Mesendoderm (in vitro differentiated cells): ENCODE measurements around the gene CCDC92B.

ENCODE experiments used
- DNase-seq: peaks from one replicate; pipeline ENCODE4 v3.0.0; 2013
- H2AK5ac ChIP-seq: 2 replicates; pipeline ENCODE4 v1.6.1; 2013; ENCODE audit warnings: low read length, inconsistent platforms
- H2BK120ac ChIP-seq: 2 replicates; pipeline ENCODE4 v1.6.1; 2013; ENCODE audit warnings: low read depth, mild to moderate bottlenecking, low read length, moderate library complexity, mixed read lengths
- H2BK15ac ChIP-seq: replicated peaks from 2 replicates; pipeline ENCODE4 v1.6.1; 2013; ENCODE audit warnings: low read depth, mild to moderate bottlenecking, moderate library complexity
- H2BK5ac ChIP-seq: 2 replicates; pipeline ENCODE4 v1.6.1; 2013; ENCODE audit warnings: low read length, inconsistent platforms
- H3K18ac ChIP-seq: 2 replicates; pipeline ENCODE4 v1.6.1; 2013; ENCODE audit warnings: mild to moderate bottlenecking, low read length, mixed read lengths
- H3K23ac ChIP-seq: one replicate; pipeline ENCODE4 v1.6.1; 2013; ENCODE audit warnings: low read length
- H3K27ac ChIP-seq: 2 replicates; pipeline ENCODE4 v1.5.1; 2013; ENCODE audit warnings: low read depth, mild to moderate bottlenecking, inconsistent platforms, low read length, moderate library complexity
- H3K27me3 ChIP-seq: 2 replicates; pipeline ENCODE4 v1.6.1; 2013; ENCODE audit warnings: low read length, control low read depth, mild to moderate bottlenecking, inconsistent platforms; ENCODE audit not compliant: insufficient read depth, poor library complexity
- H3K36me3 ChIP-seq: 2 replicates; pipeline ENCODE4 v1.6.1; 2013; ENCODE audit warnings: low read length, inconsistent platforms; ENCODE audit not compliant: control insufficient read depth, insufficient read depth
- H3K4ac ChIP-seq: one replicate; pipeline ENCODE4 v1.6.1; 2013; ENCODE audit warnings: low read depth, mild to moderate bottlenecking, low read length, moderate library complexity
- H3K4me1 ChIP-seq: 2 replicates; pipeline ENCODE4 v1.6.1; 2013; ENCODE audit warnings: low read depth, low read length, inconsistent platforms; ENCODE audit not compliant: control insufficient read depth
- H3K4me2 ChIP-seq: 2 replicates; pipeline ENCODE4 v1.6.1; 2013; ENCODE audit warnings: low read length
- H3K4me3 ChIP-seq: 2 replicates; pipeline ENCODE4 v1.5.1; 2013; ENCODE audit warnings: mild to moderate bottlenecking, low read length
- H3K56ac ChIP-seq: one replicate; pipeline ENCODE4 v1.6.1; 2013; ENCODE audit warnings: low read length
- H3K79me1 ChIP-seq: 2 replicates; pipeline ENCODE4 v1.6.1; 2013; ENCODE audit warnings: low read length, inconsistent platforms
- H3K79me2 ChIP-seq: 2 replicates; pipeline ENCODE4 v1.6.1; 2013; ENCODE audit warnings: mild to moderate bottlenecking, low read length; ENCODE audit not compliant: control insufficient read depth, insufficient read depth
- H3K9ac ChIP-seq: 2 replicates; pipeline ENCODE4 v1.6.1; 2013; ENCODE audit warnings: low read length, inconsistent platforms
- H4K5ac ChIP-seq: one replicate; pipeline ENCODE4 v1.6.1; 2013; ENCODE audit warnings: low read length
- H4K8ac ChIP-seq: one replicate; pipeline ENCODE4 v1.6.1; 2013; ENCODE audit warnings: low read depth, mild to moderate bottlenecking, control low read depth, low read length, moderate library complexity
- WGBS: extraction: QIAGEN DNeasy Blood & Tissue Kit; methylation state at CpG from one replicate; pipeline ENCODE4 v1.1.7; 2013; ENCODE audit warnings: low lambda C conversion rate, missing lambda C conversion rate; ENCODE audit not compliant: insufficient coverage; ENCODE audit errors: extremely low coverage; 5-methylcytosine and 5-hydroxymethylcytosine counted together

The CCDC92B gene

GRCh38 chr17:2776589-2777241, 27.3 kb upstream of the CCDC92B start:
- no CpG with 5 or more reads among the region's 80 CpGs for WGBS

GRCh38 chr17:2775206-2775605, 25.8 kb upstream of the CCDC92B start:
- Histone ChIP-seq H3K4me2 (no peak overlapping the region), H3K56ac (no peak overlapping the region), H3K79me1 (no peaks in the 10 kb centered on the region), H3K23ac (no peak overlapping the region), H2AK5ac (no peak overlapping the region), H3K4ac (no peak overlapping the region), H2BK5ac (no peak overlapping the region), H4K5ac (no peak overlapping the region), H3K18ac (no peak overlapping the region), H3K4me1 (peaks cover 2% of the 10 kb centered on the region), H4K8ac (no peak overlapping the region), H3K27me3 (peaks cover 2% of the 10 kb centered on the region), H2BK15ac (no peak overlapping the region), H3K36me3 (no peaks in the 10 kb centered on the region), H3K27ac (no peak overlapping the region), H3K4me3 (no peak overlapping the region), H3K79me2 (no peaks in the 10 kb centered on the region), H3K9ac (no peak overlapping the region), H2BK120ac (no peak overlapping the region)
- WGBS, result no CpG with 5 or more reads among the region's 6 CpGs
- no peak for DNase-seq

More at GRCh38 chr17:2776589-2777241, 27.3 kb upstream of the CCDC92B start:
- no peak overlapping the region for H3K27ac ChIP-seq
- peak; percentile 33 for DNase-seq
- H3K27me3 ChIP-seq, result peaks cover 2% of the 10 kb centered on the region
- H3K56ac ChIP-seq, result peak overlapping the region; percentile 96
- no peaks in the 10 kb centered on the region for H3K79me1 ChIP-seq
- peaks cover 2% of the 10 kb centered on the region for H3K4me1 ChIP-seq
- no peaks in the 10 kb centered on the region for H3K36me3 ChIP-seq
- no peak overlapping the region for H2BK15ac ChIP-seq
- no peak overlapping the region for H2BK120ac ChIP-seq
- H3K9ac ChIP-seq, result peak overlapping the region; percentile 70
- H4K5ac ChIP-seq, result no peak overlapping the region
- no peaks in the 10 kb centered on the region for H3K79me2 ChIP-seq
- H3K4me3 ChIP-seq, result peak overlapping the region; percentile 44
- peak overlapping the region; percentile 35 for H3K18ac ChIP-seq
- H4K8ac ChIP-seq, result no peak overlapping the region
- no peak overlapping the region for H3K23ac ChIP-seq
- H3K4me2 ChIP-seq, result peak overlapping the region; percentile 100
- H3K4ac ChIP-seq, result no peak overlapping the region
- no peak overlapping the region for H2AK5ac ChIP-seq
- no peak overlapping the region for H2BK5ac ChIP-seq

- Histone ChIP-seq H3K36me3 (no peaks in the 10 kb centered on the region), H3K4me1 (no peaks in the 10 kb centered on the region), H4K5ac (no peak overlapping the region), H3K27me3 (no peaks in the 10 kb centered on the region), H3K79me1 (no peaks in the 10 kb centered on the region), H3K79me2 (no peaks in the 10 kb centered on the region), H2BK5ac (no peak overlapping the region), H3K4me2 (no peak overlapping the region), H2BK15ac (no peak overlapping the region), H2BK120ac (no peak overlapping the region), H3K56ac (no peak overlapping the region), H3K23ac (no peak overlapping the region), H3K4ac (no peak overlapping the region), H3K9ac (no peak overlapping the region), H3K4me3 (no peak overlapping the region), H3K18ac (no peak overlapping the region), H2AK5ac (no peak overlapping the region), H3K27ac (no peak overlapping the region), H4K8ac (no peak overlapping the region)
- DNase-seq, result no peak
- no CpG with 5 or more reads among the region's 12 CpGs for WGBS
These were observed 20.7 kb upstream of the CCDC92B start for GRCh38 chr17:2770129-2770528.

- H3K36me3 ChIP-seq, result no peaks in the 10 kb centered on the region
- no peak for DNase-seq
- H3K79me1 ChIP-seq, result no peaks in the 10 kb centered on the region
- H2AK5ac ChIP-seq, result no peak overlapping the region
- H3K4me3 ChIP-seq, result no peak overlapping the region
- H3K79me2 ChIP-seq, result no peaks in the 10 kb centered on the region
- WGBS, result no CpG with 5 or more reads among the region's 4 CpGs
- H2BK5ac ChIP-seq, result no peak overlapping the region
- no peak overlapping the region for H3K4ac ChIP-seq
- H3K56ac ChIP-seq, result no peak overlapping the region
- H3K9ac ChIP-seq, result no peak overlapping the region
- no peak overlapping the region for H3K4me2 ChIP-seq
- no peak overlapping the region for H3K23ac ChIP-seq
- no peak overlapping the region for H3K18ac ChIP-seq
- H2BK15ac ChIP-seq, result no peak overlapping the region
- no peak overlapping the region for H4K8ac ChIP-seq
- no peaks in the 10 kb centered on the region for H3K27me3 ChIP-seq
- H3K4me1 ChIP-seq, result no peaks in the 10 kb centered on the region
- H4K5ac ChIP-seq, result no peak overlapping the region
- H2BK120ac ChIP-seq, result no peak overlapping the region
- H3K27ac ChIP-seq, result no peak overlapping the region
These were observed 9.4 kb upstream of the CCDC92B start for GRCh38 chr17:2758870-2759269.

GRCh38 chr17:2755891-2756724, 6.7 kb upstream of the CCDC92B start:
- Histone ChIP-seq H3K4ac (no peak overlapping the region), H3K18ac (peak overlapping the region; percentile 31), H4K5ac (no peak overlapping the region), H3K27me3 (peaks cover 2% of the 10 kb centered on the region), H3K27ac (no peak overlapping the region), H4K8ac (no peak overlapping the region), H3K9ac (peak overlapping the region; percentile 40), H2AK5ac (no peak overlapping the region), H3K79me1 (no peaks in the 10 kb centered on the region), H2BK120ac (no peak overlapping the region), H3K4me3 (peak overlapping the region; percentile 33), H3K56ac (peak overlapping the region; percentile 58), H3K36me3 (no peaks in the 10 kb centered on the region), H3K79me2 (no peaks in the 10 kb centered on the region), H3K4me1 (no peaks in the 10 kb centered on the region), H3K23ac (no peak overlapping the region), H2BK5ac (no peak overlapping the region), H2BK15ac (no peak overlapping the region), H3K4me2 (peak overlapping the region; percentile 92)
- WGBS, result no CpG with 5 or more reads among the region's 46 CpGs
- peak; percentile 73 for DNase-seq
